RWPE2 (cell line): ENCODE data around the gene TIMM44.

Experiments
- ATAC-seq: fragments of 200-7000 bp; cut with Tn5 transposase; 3 replicates; pipeline ENCODE4 v1.9.1; 2021; ENCODE audit warnings: low read depth
- DNase-seq: peaks from one replicate; pipeline ENCODE4 v3.0.0-alpha.2; 2020; ENCODE audit warnings: low spot score
- H3K27ac ChIP-seq: fragments of 450-650 bp; 2 replicates; pipeline ENCODE4 v1.5.1; 2017; ENCODE audit warnings: mild to moderate bottlenecking; ENCODE audit not compliant: poor library complexity, severe bottlenecking
- H3K27me3 ChIP-seq: fragments of 250-450 bp; sonication (Bioruptor Pico); 2 replicates; pipeline ENCODE4 v1.5.1; 2021; ENCODE audit warnings: mild to moderate bottlenecking, moderate library complexity; ENCODE audit not compliant: insufficient read depth, poor library complexity, severe bottlenecking
- H3K36me3 ChIP-seq: fragments of 250-450 bp; sonication (Bioruptor Pico); 2 replicates; pipeline ENCODE4 v1.5.1; 2020; ENCODE audit warnings: low read depth, mild to moderate bottlenecking, moderate library complexity
- H3K4me1 ChIP-seq: fragments of 250-450 bp; sonication (Bioruptor Pico); 2 replicates; pipeline ENCODE4 v1.5.1; 2021; ENCODE audit warnings: mild to moderate bottlenecking, moderate library complexity; ENCODE audit not compliant: insufficient read depth, poor library complexity, severe bottlenecking
- H3K4me3 ChIP-seq: fragments of 250-450 bp; sonication (Bioruptor Pico); 2 replicates; pipeline ENCODE4 v1.5.1; 2021; ENCODE audit warnings: mild to moderate bottlenecking, moderate library complexity; ENCODE audit not compliant: severe bottlenecking
- H3K9me3 ChIP-seq: fragments of 250-450 bp; sonication (Bioruptor Pico); 2 replicates; pipeline ENCODE4 v1.5.1; 2021; ENCODE audit warnings: mild to moderate bottlenecking, moderate library complexity; ENCODE audit not compliant: severe bottlenecking
- TF ChIP-seq, protein P1 (sequence below): fragments of 450-650 bp; IDR thresholded peaks from one replicate; pipeline ENCODE4 v1.5.1; 2017; ENCODE audit warnings: mild to moderate bottlenecking, moderate library complexity; ENCODE audit not compliant: poor library complexity, severe bottlenecking

Gene TIMM44

DNA sequence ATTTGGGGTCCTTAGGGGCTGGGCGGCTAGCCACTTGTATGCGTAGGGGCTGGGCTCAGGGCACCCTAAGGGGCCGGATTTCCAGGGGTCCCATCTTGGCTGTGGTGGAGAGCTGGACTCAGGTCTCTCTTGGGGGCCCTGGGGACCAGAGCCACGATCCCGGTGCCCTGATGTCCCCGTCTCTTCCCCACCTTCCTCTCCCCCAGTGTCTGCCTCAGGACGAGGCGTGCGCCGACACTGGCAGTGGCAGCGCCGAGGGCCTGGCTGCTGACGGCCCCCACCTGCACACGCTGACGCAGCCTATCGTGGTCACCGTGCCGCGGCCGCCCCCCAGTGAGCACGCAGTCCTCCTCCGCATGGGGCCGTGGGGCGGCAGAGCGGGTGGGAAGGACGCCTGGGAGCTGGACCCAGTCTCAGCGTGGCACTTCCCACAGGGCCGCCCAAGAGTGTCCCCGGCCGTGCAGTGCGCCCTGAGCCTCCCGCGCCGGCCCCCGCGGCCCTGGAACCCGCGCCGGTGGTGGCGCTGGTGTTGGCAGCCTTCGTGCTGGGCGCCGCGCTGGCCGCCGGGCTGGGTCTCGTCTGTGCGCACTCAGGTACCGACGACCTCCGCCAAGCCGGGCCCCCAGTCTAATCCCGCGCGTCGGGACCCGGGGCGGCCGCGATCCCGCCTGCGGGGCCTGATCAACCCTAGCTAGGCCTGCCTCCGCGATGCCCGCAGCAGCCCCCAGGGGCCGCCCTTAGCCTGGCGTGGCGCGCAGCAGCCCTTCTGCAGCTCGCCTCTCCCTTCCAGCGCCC, 26.0 kb downstream of the TIMM44 start:
- Histone ChIP-seq H3K36me3 (no peaks in the 10 kb centered on the region), H3K27ac (peak overlapping the region; percentile 22), H3K4me1 (no peaks in the 10 kb centered on the region), H3K4me3 (peak overlapping the region; percentile 42), H3K27me3 (peaks cover 7% of the 10 kb centered on the region), H3K9me3 (no peaks in the 10 kb centered on the region)
- TF ChIP-seq, protein P1, sequence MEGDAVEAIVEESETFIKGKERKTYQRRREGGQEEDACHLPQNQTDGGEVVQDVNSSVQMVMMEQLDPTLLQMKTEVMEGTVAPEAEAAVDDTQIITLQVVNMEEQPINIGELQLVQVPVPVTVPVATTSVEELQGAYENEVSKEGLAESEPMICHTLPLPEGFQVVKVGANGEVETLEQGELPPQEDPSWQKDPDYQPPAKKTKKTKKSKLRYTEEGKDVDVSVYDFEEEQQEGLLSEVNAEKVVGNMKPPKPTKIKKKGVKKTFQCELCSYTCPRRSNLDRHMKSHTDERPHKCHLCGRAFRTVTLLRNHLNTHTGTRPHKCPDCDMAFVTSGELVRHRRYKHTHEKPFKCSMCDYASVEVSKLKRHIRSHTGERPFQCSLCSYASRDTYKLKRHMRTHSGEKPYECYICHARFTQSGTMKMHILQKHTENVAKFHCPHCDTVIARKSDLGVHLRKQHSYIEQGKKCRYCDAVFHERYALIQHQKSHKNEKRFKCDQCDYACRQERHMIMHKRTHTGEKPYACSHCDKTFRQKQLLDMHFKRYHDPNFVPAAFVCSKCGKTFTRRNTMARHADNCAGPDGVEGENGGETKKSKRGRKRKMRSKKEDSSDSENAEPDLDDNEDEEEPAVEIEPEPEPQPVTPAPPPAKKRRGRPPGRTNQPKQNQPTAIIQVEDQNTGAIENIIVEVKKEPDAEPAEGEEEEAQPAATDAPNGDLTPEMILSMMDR: peak; percentile 62
- DNase-seq: no peak
- peak; percentile 56 for ATAC-seq

DNA sequence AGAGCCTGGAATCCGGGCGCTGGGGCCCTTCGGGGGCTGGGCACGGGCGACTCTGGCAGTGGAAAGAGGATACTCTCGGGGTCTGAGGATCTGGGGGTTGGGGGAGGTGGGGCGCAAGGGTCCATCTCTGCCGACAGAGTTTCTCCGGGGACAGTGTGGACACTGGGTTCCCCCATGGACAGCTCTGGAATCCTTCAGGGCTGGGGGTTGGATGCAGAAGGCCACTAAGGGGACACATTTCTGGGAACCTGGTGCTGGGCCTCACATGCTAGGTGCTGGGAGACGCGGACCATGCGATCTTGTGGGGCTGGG, 26.6 kb downstream of the TIMM44 start:
- TF ChIP-seq, protein P1: no peak
- H3K27me3 ChIP-seq: peaks cover 7% of the 10 kb centered on the region
- no peaks in the 10 kb centered on the region for H3K4me1 ChIP-seq
- DNase-seq (no peak), ATAC-seq (no peak)
- H3K36me3 ChIP-seq: peaks cover 3% of the 10 kb centered on the region; the same call in 1 of the 2 replicates
- H3K9me3 ChIP-seq: no peaks in the 10 kb centered on the region
- H3K4me3 ChIP-seq: peak overlapping the region; percentile 42
- peak overlapping the region; percentile 22 for H3K27ac ChIP-seq

DNA sequence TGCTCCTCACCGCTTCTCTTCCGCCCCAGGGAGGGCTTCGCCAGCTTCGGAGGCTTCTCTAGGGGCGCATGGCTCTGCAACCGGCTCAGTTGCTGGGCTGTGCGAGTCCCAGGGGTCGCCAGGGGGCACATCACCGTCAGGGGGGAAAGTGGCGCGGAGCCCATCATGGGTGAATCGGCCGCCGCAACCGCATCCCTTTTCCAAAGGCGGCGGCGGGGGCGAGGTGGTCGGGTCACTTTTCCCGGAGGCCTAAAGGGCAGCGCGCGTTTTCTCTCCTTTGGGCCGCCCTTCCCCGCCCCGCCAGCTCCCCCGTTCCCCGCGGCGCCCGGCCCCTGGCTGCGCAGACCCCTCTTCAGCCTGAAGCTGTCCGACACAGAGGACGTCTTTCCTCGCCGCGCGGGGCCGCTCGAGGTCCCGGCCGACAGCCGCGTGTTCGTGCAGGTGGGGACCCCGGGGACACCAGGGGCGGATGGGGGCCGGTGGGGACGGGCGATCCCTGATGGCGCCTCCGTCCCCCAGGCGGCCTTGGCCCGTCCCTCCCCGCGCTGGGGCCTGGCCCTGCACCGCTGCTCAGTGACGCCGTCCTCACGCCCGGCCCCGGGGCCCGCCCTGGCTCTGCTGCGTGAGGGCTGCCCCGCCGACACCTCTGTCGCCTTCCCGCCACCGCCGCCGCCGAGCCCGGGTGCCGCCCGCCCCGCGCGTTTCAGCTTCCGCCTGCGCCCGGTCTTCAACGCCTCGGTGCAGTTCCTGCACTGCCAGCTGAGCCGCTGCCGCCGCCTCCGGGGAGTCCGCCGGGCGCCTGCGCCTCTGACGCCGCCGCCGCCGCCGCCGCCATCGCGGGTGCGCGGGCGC, 27.1 kb downstream of the TIMM44 start:
- TF ChIP-seq, protein P1: peak; percentile 14
- peaks cover 9% of the 10 kb centered on the region for H3K36me3 ChIP-seq
- peak; percentile 6; the same call in 2 of the 3 replicates for ATAC-seq
- peak overlapping the region; percentile 22 for H3K27ac ChIP-seq
- no peak for DNase-seq
- H3K4me1 ChIP-seq: no peaks in the 10 kb centered on the region
- H3K4me3 ChIP-seq: peak overlapping the region; percentile 42
- no peaks in the 10 kb centered on the region for H3K9me3 ChIP-seq
- H3K27me3 ChIP-seq: peaks cover 7% of the 10 kb centered on the region

DNA sequence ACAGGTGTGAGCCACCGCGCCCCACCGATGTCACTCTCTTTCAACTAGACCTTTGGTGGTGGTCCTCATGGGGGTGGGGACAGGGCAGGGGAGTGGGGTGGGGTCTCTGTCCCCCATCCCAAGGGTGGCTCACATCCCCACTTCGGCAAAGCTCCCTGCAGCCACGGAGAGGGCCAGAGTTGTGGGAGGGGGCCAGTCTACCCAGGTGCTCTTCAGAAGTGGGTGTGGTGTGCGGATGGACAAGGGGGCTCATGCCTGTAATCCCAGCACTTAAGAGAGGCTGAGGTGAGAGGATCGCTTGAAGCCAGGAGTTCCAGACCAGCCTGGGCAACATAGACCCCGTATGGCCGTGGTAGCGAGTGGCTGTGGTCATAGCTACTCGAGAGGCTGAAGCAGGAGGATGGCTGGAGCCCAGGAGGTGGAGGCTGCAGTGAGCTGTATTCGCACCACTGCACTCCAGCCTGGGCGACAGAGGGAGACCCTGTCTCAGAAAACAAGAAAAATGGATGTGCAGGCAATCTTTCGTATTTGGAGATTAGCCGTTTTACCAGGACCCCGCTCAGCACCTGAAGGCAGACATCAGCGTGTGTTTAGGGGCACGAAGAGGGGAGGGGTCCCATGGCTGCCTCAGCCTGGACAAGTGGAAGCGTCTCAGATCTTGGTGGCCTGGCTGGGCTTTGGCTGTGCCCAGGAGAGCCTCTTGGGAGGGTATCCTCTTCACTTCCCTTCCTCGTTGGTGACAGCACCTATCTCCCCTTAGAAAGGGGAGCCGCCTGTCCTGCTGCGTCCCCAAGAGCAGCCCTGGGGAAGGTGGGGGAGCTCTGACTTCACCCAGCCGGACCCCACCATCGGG, 28.0 kb downstream of the TIMM44 start:
- no peaks in the 10 kb centered on the region for H3K4me1 ChIP-seq
- ATAC-seq: no peak

More for the DNA sequence above, 28.0 kb downstream of the TIMM44 start:
- TF ChIP-seq, protein P1: no peak
- Histone ChIP-seq H3K36me3 (peaks cover 15% of the 10 kb centered on the region), H3K9me3 (no peaks in the 10 kb centered on the region), H3K27me3 (peaks cover 7% of the 10 kb centered on the region), H3K27ac (peak overlapping the region; percentile 22), H3K4me3 (peak overlapping the region; percentile 42)
- DNase-seq: no peak
